GM20431 (cell line): ENCODE data around the gene CHD6.

ENCODE experiments used
- in situ Hi-C: fragments of 300-500 bp; cut with MseI, MboI; formaldehyde crosslinking; loops from one replicate; pipeline ENCODE4 v1.15.0; 2020; ENCODE audit warnings: low sequenced_read_pairs; ENCODE audit not compliant: unreplicated experiment

The CHD6 gene

GRCh38 chr20:41379551-41379950 lies 238.6 kb downstream of the CHD6 start:
- in situ Hi-C loops = no loop called here

GRCh38 chr20:41377275-41377674 lies 240.9 kb downstream of the CHD6 start:
- in situ Hi-C loops = no loop called here

- in situ Hi-C loops = no loop called here
These were observed 241.8 kb downstream of the CHD6 start for GRCh38 chr20:41376349-41376748.

GRCh38 chr20:41375846-41376245 lies 242.3 kb downstream of the CHD6 start:
- in situ Hi-C loops = no loop called here

GRCh38 chr20:41373931-41374920 lies 244.0 kb downstream of the CHD6 start:
- in situ Hi-C loops = no loop called here

GRCh38 chr20:41373251-41373783 lies 244.9 kb downstream of the CHD6 start:
- in situ Hi-C loops = no loop called here

- in situ Hi-C loops = no loop called here
These were observed 246.8 kb downstream of the CHD6 start for GRCh38 chr20:41371371-41371770.

GRCh38 chr20:41370176-41370575 lies 248.0 kb downstream of the CHD6 start:
- in situ Hi-C loops = no loop called here

GRCh38 chr20:41369673-41370072 lies 248.5 kb downstream of the CHD6 start:
- in situ Hi-C loops = no loop called here

GRCh38 chr20:41367956-41368355 lies 250.2 kb downstream of the CHD6 start:
- in situ Hi-C loops = no loop called here

- in situ Hi-C loops = no loop called here
These were observed 250.8 kb downstream of the CHD6 start for GRCh38 chr20:41367393-41367695.

GRCh38 chr20:41366546-41367392 lies 251.4 kb downstream of the CHD6 start, which contains the start of gene EMILIN3:
TSS of gene EMILIN3 (minus strand) at chr20:41366818. CDS start at chr20:41366634, 184 bp downstream.
- in situ Hi-C loops = no loop called here

GRCh38 chr20:41365777-41366545 lies 252.2 kb downstream of the CHD6 start:
- in situ Hi-C loops = no loop called here

- in situ Hi-C loops = no loop called here
These were observed 253.0 kb downstream of the CHD6 start for GRCh38 chr20:41364967-41365765.

GRCh38 chr20:41364236-41364855 lies 253.8 kb downstream of the CHD6 start:
- in situ Hi-C loops = no loop called here

GRCh38 chr20:41363601-41364000 lies 254.6 kb downstream of the CHD6 start:
- in situ Hi-C loops = no loop called here

GRCh38 chr20:41362748-41363140 lies 255.4 kb downstream of the CHD6 start:
- in situ Hi-C loops = no loop called here

- in situ Hi-C loops = no loop called here
These were observed 256.1 kb downstream of the CHD6 start for GRCh38 chr20:41361757-41362747.
